ENCODE measurements around the gene PCDH19.

Gene PCDH19

GRCh38 chrX:100316987-100317386 lies 93.1 kb downstream of the PCDH19 start:
- TF ChIP-seq CTCF (IDR thresholded peaks at IDR 0.05), result no peak

- TF ChIP-seq CTCF (IDR thresholded peaks at IDR 0.05), result no peak
Observed at GRCh38 chrX:100315566-100315965, 94.5 kb downstream of the PCDH19 start.

- no peak for TF ChIP-seq CTCF (IDR thresholded peaks at IDR 0.05)
Observed at GRCh38 chrX:100299559-100299958, 110.5 kb downstream of the PCDH19 start.

GRCh38 chrX:100297728-100298127 lies 112.3 kb downstream of the PCDH19 start:
- TF ChIP-seq CTCF (IDR thresholded peaks at IDR 0.05), result no peak

GRCh38 chrX:100296183-100296753 lies 113.8 kb downstream of the PCDH19 start:
- TF ChIP-seq CTCF (IDR thresholded peaks at IDR 0.05), result no peak

GRCh38 chrX:100294965-100295364 lies 115.1 kb downstream of the PCDH19 start:
- TF ChIP-seq CTCF (IDR thresholded peaks at IDR 0.05), result no peak

- no peak for TF ChIP-seq CTCF (IDR thresholded peaks at IDR 0.05)
Observed at GRCh38 chrX:100289066-100289558, 121.0 kb downstream of the PCDH19 start.

- TF ChIP-seq CTCF (IDR thresholded peaks at IDR 0.05), result no peak
Observed at GRCh38 chrX:100277231-100277630, 132.8 kb downstream of the PCDH19 start.
